ENCODE measurements around the gene SMIM21.

Gene SMIM21
- 0 reads per million in 3 donors for total RNA-seq

GRCh38 chr18:75427603-75428002 lies at the start of gene SMIM21:
SMIM21 (minus strand) TSS chr18:75427703; CDS start chr18:75427563, 140 bp downstream.
- H3K27me3 ChIP-seq (replicated peaks; ENCODE audit: control insufficient read depth, insufficient read depth, low read length, poor library complexity, severe bottlenecking): no peaks in the 10 kb centered on the region
- DNase-seq: no peak
- H3K27ac ChIP-seq (ENCODE audit: insufficient read depth, low read length, poor library complexity, severe bottlenecking): no peak within 1 kb of the TSS
- H3K4me1 ChIP-seq (ENCODE audit: control insufficient read depth, insufficient read depth, low read length, poor library complexity, severe bottlenecking): no peaks in the 10 kb centered on the region
- no peak within 1 kb of the TSS for H3K4me3 ChIP-seq (ENCODE audit: insufficient read depth, low read depth, low read length, poor library complexity, severe bottlenecking)
- no peaks in the 10 kb centered on the region for H3K36me3 ChIP-seq (ENCODE audit: control insufficient read depth, insufficient read depth, low read length)
- no peaks in the 10 kb centered on the region for H3K9me3 ChIP-seq (ENCODE audit: control insufficient read depth, low read length)

GRCh38 chr18:75475228-75475627 lies 47.7 kb upstream of the SMIM21 start:
- no peaks in the 10 kb centered on the region for H3K27me3 ChIP-seq (replicated peaks; ENCODE audit: control insufficient read depth, insufficient read depth, low read length, poor library complexity, severe bottlenecking)

DNA sequence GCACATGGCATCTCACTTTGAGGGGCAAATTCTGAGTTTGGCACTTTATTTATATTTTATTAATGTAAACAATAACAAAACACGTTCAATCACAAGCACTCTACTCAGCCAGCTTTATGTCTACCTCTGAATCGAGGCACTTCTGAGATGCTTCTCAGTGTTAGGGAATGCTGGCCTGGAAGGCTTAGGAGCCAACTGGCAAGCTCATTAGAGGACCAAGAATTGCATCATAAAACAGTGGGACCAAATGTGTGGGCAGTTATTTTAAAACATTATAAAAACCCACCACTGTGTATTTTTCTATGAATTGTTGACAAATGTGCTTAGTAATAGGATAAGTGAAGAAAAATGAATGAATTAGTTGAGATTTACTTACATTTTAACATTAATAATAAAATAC lies 46.8 kb upstream of the SMIM21 start:
- H3K4me1 ChIP-seq (ENCODE audit: control insufficient read depth, insufficient read depth, low read length, poor library complexity, severe bottlenecking): no peaks in the 10 kb centered on the region
- no peak overlapping the region for H3K27ac ChIP-seq (ENCODE audit: insufficient read depth, low read length, poor library complexity, severe bottlenecking)
- no peak for DNase-seq
- no peaks in the 10 kb centered on the region for H3K36me3 ChIP-seq (ENCODE audit: control insufficient read depth, insufficient read depth, low read length)
- no peaks in the 10 kb centered on the region for H3K9me3 ChIP-seq (ENCODE audit: control insufficient read depth, low read length)
- no peaks in the 10 kb centered on the region for H3K27me3 ChIP-seq (replicated peaks; ENCODE audit: control insufficient read depth, insufficient read depth, low read length, poor library complexity, severe bottlenecking)
- H3K4me3 ChIP-seq (ENCODE audit: insufficient read depth, low read depth, low read length, poor library complexity, severe bottlenecking): no peak overlapping the region

More at GRCh38 chr18:75475228-75475627, 47.7 kb upstream of the SMIM21 start:
- Histone ChIP-seq H3K9me3 (ENCODE audit: control insufficient read depth, low read length) (no peaks in the 10 kb centered on the region), H3K36me3 (ENCODE audit: control insufficient read depth, insufficient read depth, low read length) (no peaks in the 10 kb centered on the region), H3K4me1 (ENCODE audit: control insufficient read depth, insufficient read depth, low read length, poor library complexity, severe bottlenecking) (no peaks in the 10 kb centered on the region), H3K4me3 (ENCODE audit: insufficient read depth, low read depth, low read length, poor library complexity, severe bottlenecking) (no peak overlapping the region), H3K27ac (ENCODE audit: insufficient read depth, low read length, poor library complexity, severe bottlenecking) (no peak overlapping the region)
- no peak for DNase-seq

DNA sequence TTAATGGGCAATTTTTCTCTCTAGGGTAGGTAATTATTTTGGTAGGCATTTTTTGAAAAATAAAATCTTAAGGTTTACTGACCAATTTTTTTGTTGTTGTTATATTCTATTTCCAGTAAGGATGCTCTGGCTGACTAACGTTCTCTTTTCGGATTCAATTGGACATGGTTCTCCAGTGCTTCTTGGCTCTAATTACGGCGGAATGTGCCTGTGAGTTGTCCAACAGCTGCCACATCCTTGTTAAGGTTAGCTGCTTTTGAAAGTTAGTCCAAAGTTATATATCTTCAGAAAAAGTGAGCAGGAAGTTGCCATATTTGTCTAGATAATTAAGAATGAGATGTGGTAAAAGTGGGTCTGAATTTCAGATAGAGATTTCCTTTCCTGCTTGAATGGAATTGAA lies 45.8 kb upstream of the SMIM21 start:
- Histone ChIP-seq H3K4me3 (ENCODE audit: insufficient read depth, low read depth, low read length, poor library complexity, severe bottlenecking) (no peak overlapping the region), H3K27me3 (replicated peaks; ENCODE audit: control insufficient read depth, insufficient read depth, low read length, poor library complexity, severe bottlenecking) (no peaks in the 10 kb centered on the region), H3K9me3 (ENCODE audit: control insufficient read depth, low read length) (no peaks in the 10 kb centered on the region), H3K36me3 (ENCODE audit: control insufficient read depth, insufficient read depth, low read length) (no peaks in the 10 kb centered on the region), H3K4me1 (ENCODE audit: control insufficient read depth, insufficient read depth, low read length, poor library complexity, severe bottlenecking) (no peaks in the 10 kb centered on the region), H3K27ac (ENCODE audit: insufficient read depth, low read length, poor library complexity, severe bottlenecking) (no peak overlapping the region)
- no peak for DNase-seq

DNA sequence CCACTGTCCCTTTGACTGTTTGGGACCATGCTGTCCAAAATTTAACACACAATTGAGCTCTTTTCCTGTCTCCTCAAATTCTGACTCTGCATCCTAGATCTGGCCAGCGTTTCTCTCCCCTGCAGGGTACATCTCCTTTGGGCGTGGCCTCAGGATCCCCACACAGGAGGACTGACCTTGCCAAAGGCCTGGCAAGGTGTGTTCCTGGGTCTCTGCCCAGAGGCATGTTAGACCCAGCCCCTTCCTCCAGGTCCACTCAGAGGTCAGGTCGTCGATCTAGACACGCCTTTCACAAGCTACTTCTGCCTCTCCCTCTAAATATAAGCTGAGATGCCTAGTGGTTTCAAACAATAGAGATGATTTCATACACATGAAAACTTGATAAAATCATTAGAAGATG lies 45.4 kb upstream of the SMIM21 start:
- H3K4me3 ChIP-seq (ENCODE audit: insufficient read depth, low read depth, low read length, poor library complexity, severe bottlenecking): no peak overlapping the region
- H3K4me1 ChIP-seq (ENCODE audit: control insufficient read depth, insufficient read depth, low read length, poor library complexity, severe bottlenecking): no peaks in the 10 kb centered on the region
- DNase-seq: no peak
- H3K9me3 ChIP-seq (ENCODE audit: control insufficient read depth, low read length): no peaks in the 10 kb centered on the region
- no peaks in the 10 kb centered on the region for H3K27me3 ChIP-seq (replicated peaks; ENCODE audit: control insufficient read depth, insufficient read depth, low read length, poor library complexity, severe bottlenecking)
- no peaks in the 10 kb centered on the region for H3K36me3 ChIP-seq (ENCODE audit: control insufficient read depth, insufficient read depth, low read length)
- H3K27ac ChIP-seq (ENCODE audit: insufficient read depth, low read length, poor library complexity, severe bottlenecking): no peak overlapping the region

GRCh38 chr18:75472396-75472795 lies 44.9 kb upstream of the SMIM21 start:
- no peaks in the 10 kb centered on the region for H3K4me1 ChIP-seq (ENCODE audit: control insufficient read depth, insufficient read depth, low read length, poor library complexity, severe bottlenecking)
- no peak overlapping the region for H3K27ac ChIP-seq (ENCODE audit: insufficient read depth, low read length, poor library complexity, severe bottlenecking)
- DNase-seq: no peak
- H3K9me3 ChIP-seq (ENCODE audit: control insufficient read depth, low read length): no peaks in the 10 kb centered on the region
- H3K4me3 ChIP-seq (ENCODE audit: insufficient read depth, low read depth, low read length, poor library complexity, severe bottlenecking): no peak overlapping the region
- no peaks in the 10 kb centered on the region for H3K27me3 ChIP-seq (replicated peaks; ENCODE audit: control insufficient read depth, insufficient read depth, low read length, poor library complexity, severe bottlenecking)
- no peaks in the 10 kb centered on the region for H3K36me3 ChIP-seq (ENCODE audit: control insufficient read depth, insufficient read depth, low read length)

GRCh38 chr18:75471850-75472249 lies 44.3 kb upstream of the SMIM21 start:
- H3K27ac ChIP-seq (ENCODE audit: insufficient read depth, low read length, poor library complexity, severe bottlenecking): no peak overlapping the region

GRCh38 chr18:75467851-75468250 lies 40.3 kb upstream of the SMIM21 start:
- Histone ChIP-seq H3K4me3 (ENCODE audit: insufficient read depth, low read depth, low read length, poor library complexity, severe bottlenecking) (no peak overlapping the region), H3K9me3 (ENCODE audit: control insufficient read depth, low read length) (no peaks in the 10 kb centered on the region), H3K27me3 (replicated peaks; ENCODE audit: control insufficient read depth, insufficient read depth, low read length, poor library complexity, severe bottlenecking) (no peaks in the 10 kb centered on the region), H3K4me1 (ENCODE audit: control insufficient read depth, insufficient read depth, low read length, poor library complexity, severe bottlenecking) (no peaks in the 10 kb centered on the region), H3K27ac (ENCODE audit: insufficient read depth, low read length, poor library complexity, severe bottlenecking) (no peak overlapping the region), H3K36me3 (ENCODE audit: control insufficient read depth, insufficient read depth, low read length) (no peaks in the 10 kb centered on the region)
- no peak for DNase-seq

More at GRCh38 chr18:75471850-75472249, 44.3 kb upstream of the SMIM21 start:
- H3K36me3 ChIP-seq (ENCODE audit: control insufficient read depth, insufficient read depth, low read length): no peaks in the 10 kb centered on the region
- H3K4me1 ChIP-seq (ENCODE audit: control insufficient read depth, insufficient read depth, low read length, poor library complexity, severe bottlenecking): no peaks in the 10 kb centered on the region
- H3K27me3 ChIP-seq (replicated peaks; ENCODE audit: control insufficient read depth, insufficient read depth, low read length, poor library complexity, severe bottlenecking): no peaks in the 10 kb centered on the region
- H3K9me3 ChIP-seq (ENCODE audit: control insufficient read depth, low read length): no peaks in the 10 kb centered on the region
- no peak for DNase-seq
- no peak overlapping the region for H3K4me3 ChIP-seq (ENCODE audit: insufficient read depth, low read depth, low read length, poor library complexity, severe bottlenecking)

DNA sequence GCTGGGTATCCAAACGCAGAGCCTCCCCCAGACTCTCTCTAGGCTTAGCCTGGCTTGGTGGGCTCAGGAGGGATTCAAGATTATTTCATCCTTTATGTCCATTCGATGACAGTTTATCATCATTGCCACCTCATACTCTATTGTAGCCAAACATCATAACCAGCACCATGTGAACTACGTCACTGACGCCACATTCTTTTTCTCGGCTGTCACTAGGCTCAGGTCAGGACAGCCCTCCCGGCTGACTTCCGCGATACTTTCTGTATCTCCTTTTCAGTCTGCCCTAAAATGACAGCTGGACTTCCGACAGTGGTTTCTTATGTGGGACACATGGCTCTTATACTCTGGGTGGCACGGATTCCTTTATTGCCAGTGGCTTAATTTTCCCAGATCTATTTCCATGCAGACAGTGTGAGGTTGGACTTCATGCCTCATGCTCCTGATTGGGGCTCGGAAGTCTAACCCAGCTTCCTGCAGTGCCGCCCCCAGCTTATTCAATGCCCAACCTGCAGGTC lies 39.8 kb upstream of the SMIM21 start:
- Histone ChIP-seq H3K27ac (ENCODE audit: insufficient read depth, low read length, poor library complexity, severe bottlenecking) (no peak overlapping the region), H3K36me3 (ENCODE audit: control insufficient read depth, insufficient read depth, low read length) (no peaks in the 10 kb centered on the region), H3K4me1 (ENCODE audit: control insufficient read depth, insufficient read depth, low read length, poor library complexity, severe bottlenecking) (no peaks in the 10 kb centered on the region), H3K4me3 (ENCODE audit: insufficient read depth, low read depth, low read length, poor library complexity, severe bottlenecking) (no peak overlapping the region), H3K27me3 (replicated peaks; ENCODE audit: control insufficient read depth, insufficient read depth, low read length, poor library complexity, severe bottlenecking) (no peaks in the 10 kb centered on the region), H3K9me3 (ENCODE audit: control insufficient read depth, low read length) (no peaks in the 10 kb centered on the region)
- no peak for DNase-seq

DNA sequence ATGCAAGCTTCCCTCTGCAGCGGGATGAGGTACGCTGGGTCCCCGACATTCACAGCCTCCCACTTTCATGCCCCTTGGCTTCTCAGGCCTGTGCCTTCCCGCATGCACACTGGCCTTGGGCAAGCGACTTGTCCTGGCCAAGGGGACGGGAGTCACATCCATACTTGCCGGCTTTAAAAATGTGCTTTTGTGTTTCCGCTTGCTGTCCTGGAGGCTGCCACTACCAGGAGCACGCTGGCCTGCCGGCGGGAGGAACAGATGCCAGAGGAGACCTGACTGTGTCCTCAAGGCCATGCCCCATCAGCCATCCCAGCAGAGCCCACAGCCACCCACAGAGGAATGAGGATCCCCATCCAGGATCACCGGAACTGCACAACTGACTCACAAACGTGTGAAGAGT lies 36.9 kb upstream of the SMIM21 start:
- no peaks in the 10 kb centered on the region for H3K4me1 ChIP-seq (ENCODE audit: control insufficient read depth, insufficient read depth, low read length, poor library complexity, severe bottlenecking)
- no peaks in the 10 kb centered on the region for H3K27me3 ChIP-seq (replicated peaks; ENCODE audit: control insufficient read depth, insufficient read depth, low read length, poor library complexity, severe bottlenecking)
- no peaks in the 10 kb centered on the region for H3K9me3 ChIP-seq (ENCODE audit: control insufficient read depth, low read length)
- no peaks in the 10 kb centered on the region for H3K36me3 ChIP-seq (ENCODE audit: control insufficient read depth, insufficient read depth, low read length)
- no peak for DNase-seq
- no peak overlapping the region for H3K4me3 ChIP-seq (ENCODE audit: insufficient read depth, low read depth, low read length, poor library complexity, severe bottlenecking)
- no peak overlapping the region for H3K27ac ChIP-seq (ENCODE audit: insufficient read depth, low read length, poor library complexity, severe bottlenecking)
